ENCODE data around the gene KDM4F. TPM values are rescaled to one million over a fixed set of nuclear protein-coding genes. Genes with fewer than 3 reads are reported as not detected.

The KDM4F gene
- total and polyA plus RNA-seq, 2 donors (not counting 1 experiment from before 2014, with no cell fraction given), result not detected

DNA sequence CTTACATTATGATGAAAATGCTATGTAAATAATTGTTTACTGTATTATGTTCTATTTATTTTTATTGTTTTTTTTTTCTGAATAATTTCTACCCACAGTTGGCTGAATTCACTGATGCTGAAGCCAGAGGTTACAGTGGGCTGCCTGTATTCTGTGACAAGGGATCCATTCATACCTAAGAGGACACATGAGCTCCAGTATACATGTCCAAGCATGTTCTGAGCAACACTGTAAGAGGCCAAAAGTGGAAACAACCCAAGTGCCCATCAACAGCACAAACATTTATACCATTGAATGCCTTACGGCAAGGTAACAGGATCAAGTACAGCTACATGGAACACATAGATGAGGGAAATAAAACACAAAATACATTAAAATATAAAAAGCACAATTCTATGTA, 16.1 kb downstream of the KDM4F start:
- H3K9me3 ChIP-seq (ENCODE audit: control insufficient read depth, insufficient read depth, low read depth, low read length), result no peaks in the 10 kb centered on the region
- peaks cover 3% of the 10 kb centered on the region for H3K4me1 ChIP-seq (ENCODE audit: control insufficient read depth, extremely low read depth, insufficient read depth, low read length)
- H3K4me3 ChIP-seq (replicated peaks in 1 of 4; ENCODE audit: control extremely low read depth in 1 of 4, insufficient read depth in 1 of 4, low read depth in 3 of 4, low read length in 4 of 4), result no peak overlapping the region
- H3K9ac ChIP-seq (ENCODE audit: insufficient read depth, low read length), result no peak overlapping the region
- no peak overlapping the region for H2AFZ ChIP-seq (ENCODE audit: low read length)
- peaks cover 14% of the 10 kb centered on the region for H3K79me2 ChIP-seq (ENCODE audit: control insufficient read depth, insufficient read depth, low read length)
- DNase-seq (ENCODE audit: low read depth in 2 of 2), result no peak
- TF ChIP-seq, protein P1, sequence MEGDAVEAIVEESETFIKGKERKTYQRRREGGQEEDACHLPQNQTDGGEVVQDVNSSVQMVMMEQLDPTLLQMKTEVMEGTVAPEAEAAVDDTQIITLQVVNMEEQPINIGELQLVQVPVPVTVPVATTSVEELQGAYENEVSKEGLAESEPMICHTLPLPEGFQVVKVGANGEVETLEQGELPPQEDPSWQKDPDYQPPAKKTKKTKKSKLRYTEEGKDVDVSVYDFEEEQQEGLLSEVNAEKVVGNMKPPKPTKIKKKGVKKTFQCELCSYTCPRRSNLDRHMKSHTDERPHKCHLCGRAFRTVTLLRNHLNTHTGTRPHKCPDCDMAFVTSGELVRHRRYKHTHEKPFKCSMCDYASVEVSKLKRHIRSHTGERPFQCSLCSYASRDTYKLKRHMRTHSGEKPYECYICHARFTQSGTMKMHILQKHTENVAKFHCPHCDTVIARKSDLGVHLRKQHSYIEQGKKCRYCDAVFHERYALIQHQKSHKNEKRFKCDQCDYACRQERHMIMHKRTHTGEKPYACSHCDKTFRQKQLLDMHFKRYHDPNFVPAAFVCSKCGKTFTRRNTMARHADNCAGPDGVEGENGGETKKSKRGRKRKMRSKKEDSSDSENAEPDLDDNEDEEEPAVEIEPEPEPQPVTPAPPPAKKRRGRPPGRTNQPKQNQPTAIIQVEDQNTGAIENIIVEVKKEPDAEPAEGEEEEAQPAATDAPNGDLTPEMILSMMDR (conservative IDR thresholded peaks at IDR 0.05 in 1 of 2, IDR thresholded peaks at IDR 0.05 in 1 of 2; ENCODE audit: low read depth in 1 of 2, low read length in 2 of 2), result no peak
- no peak for TF ChIP-seq EZH2 (IDR thresholded peaks at IDR 0.05; ENCODE audit: low read length, missing control alignments)
- H3K36me3 ChIP-seq (ENCODE audit: control insufficient read depth, insufficient read depth, low read length), result no peaks in the 10 kb centered on the region
- no peaks in the 10 kb centered on the region for H4K20me1 ChIP-seq (ENCODE audit: control insufficient read depth, extremely low read depth, insufficient read depth, low read length)
- no peak overlapping the region for H3K27ac ChIP-seq (ENCODE audit: insufficient read depth, low read length)
- H3K27me3 ChIP-seq (ENCODE audit: control insufficient read depth, insufficient read depth, low read length), result peaks cover 7% of the 10 kb centered on the region
- H3K4me2 ChIP-seq (ENCODE audit: extremely low read depth, insufficient read depth, low read length), result no peak overlapping the region

DNA sequence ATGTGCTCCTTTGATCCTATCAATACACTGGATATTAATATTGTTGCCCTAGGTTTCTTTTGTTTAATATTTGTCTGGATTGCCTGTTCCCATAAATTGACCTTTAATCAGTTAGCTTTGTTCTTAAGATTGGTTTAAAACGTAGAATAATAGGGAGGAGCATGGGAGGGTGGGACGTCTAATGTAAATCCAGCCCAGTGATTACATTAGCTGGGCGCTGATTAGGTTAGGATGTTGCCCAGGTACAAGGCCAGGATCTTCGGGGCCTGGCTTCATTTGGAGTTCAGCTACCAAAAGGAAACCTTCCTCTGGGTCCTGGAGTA, 17.5 kb downstream of the KDM4F start, which contains the start of gene SRSF8:
Gene SRSF8 (plus strand): TSS at position 204 of the 323 bp plus-strand sequence. CDS start 308 bp downstream, outside the sequence.
- H3K36me3 ChIP-seq (ENCODE audit: control insufficient read depth, insufficient read depth, low read length), result no peaks in the 10 kb centered on the region
- H3K4me2 ChIP-seq (ENCODE audit: extremely low read depth, insufficient read depth, low read length), result peak within 1 kb of the TSS; percentile 79
- H3K9me3 ChIP-seq (ENCODE audit: control insufficient read depth, insufficient read depth, low read depth, low read length), result no peaks in the 10 kb centered on the region
- peak within 1 kb of the TSS; percentile 81 for H2AFZ ChIP-seq (ENCODE audit: low read length)
- no peaks in the 10 kb centered on the region for H4K20me1 ChIP-seq (ENCODE audit: control insufficient read depth, extremely low read depth, insufficient read depth, low read length)
- peak within 1 kb of the TSS; percentile 82 for H3K27ac ChIP-seq (ENCODE audit: insufficient read depth, low read length)
- H3K4me3 ChIP-seq (replicated peaks in 1 of 4; ENCODE audit: control extremely low read depth in 1 of 4, insufficient read depth in 1 of 4, low read depth in 3 of 4, low read length in 4 of 4), result peak within 1 kb of the TSS; percentile 83 to 92 (median 85)
- TF ChIP-seq, protein P1 (conservative IDR thresholded peaks at IDR 0.05 in 1 of 2, IDR thresholded peaks at IDR 0.05 in 1 of 2; ENCODE audit: low read depth in 1 of 2, low read length in 2 of 2), result no peak
- no peak for TF ChIP-seq EZH2 (IDR thresholded peaks at IDR 0.05; ENCODE audit: low read length, missing control alignments)
- no peaks in the 10 kb centered on the region for H3K27me3 ChIP-seq (ENCODE audit: control insufficient read depth, insufficient read depth, low read length)
- peaks cover 3% of the 10 kb centered on the region for H3K4me1 ChIP-seq (ENCODE audit: control insufficient read depth, extremely low read depth, insufficient read depth, low read length)
- H3K79me2 ChIP-seq (ENCODE audit: control insufficient read depth, insufficient read depth, low read length), result peaks cover 15% of the 10 kb centered on the region
- H3K9ac ChIP-seq (ENCODE audit: insufficient read depth, low read length), result peak within 1 kb of the TSS; percentile 80
- DNase-seq (ENCODE audit: low read depth in 2 of 2), result no peak

DNA sequence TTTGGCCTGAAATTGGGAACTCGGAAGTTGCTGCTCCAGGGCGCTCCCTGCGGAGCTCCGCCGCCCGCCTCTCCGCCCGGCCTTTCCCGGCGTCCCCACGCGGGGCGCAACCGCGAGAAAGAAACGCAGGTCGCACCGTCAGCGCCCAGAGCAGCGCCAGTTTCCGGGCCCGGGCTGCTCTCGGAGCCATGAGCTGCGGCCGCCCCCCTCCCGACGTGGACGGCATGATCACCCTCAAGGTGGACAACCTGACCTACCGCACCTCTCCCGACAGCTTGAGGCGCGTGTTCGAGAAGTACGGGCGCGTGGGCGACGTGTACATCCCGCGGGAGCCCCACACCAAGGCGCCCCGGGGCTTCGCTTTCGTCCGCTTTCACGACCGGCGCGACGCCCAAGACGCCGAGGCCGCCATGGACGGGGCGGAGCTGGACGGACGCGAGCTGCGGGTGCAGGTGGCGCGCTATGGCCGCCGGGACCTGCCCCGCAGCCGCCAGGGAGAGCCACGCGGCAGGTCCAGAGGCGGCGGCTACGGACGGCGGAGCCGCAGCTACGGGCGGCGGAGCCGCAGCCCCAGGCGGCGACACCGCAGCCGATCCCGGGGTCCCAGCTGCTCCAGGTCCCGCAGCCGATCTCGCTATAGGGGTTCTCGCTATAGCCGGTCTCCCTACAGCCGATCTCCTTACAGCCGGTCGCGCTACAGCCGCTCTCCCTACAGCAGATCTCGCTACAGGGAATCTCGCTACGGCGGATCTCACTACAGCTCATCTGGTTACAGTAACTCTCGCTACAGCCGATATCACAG, 18.0 kb downstream of the KDM4F start:
- Histone ChIP-seq H4K20me1 (ENCODE audit: control insufficient read depth, extremely low read depth, insufficient read depth, low read length) (no peaks in the 10 kb centered on the region), H3K27me3 (ENCODE audit: control insufficient read depth, insufficient read depth, low read length) (no peaks in the 10 kb centered on the region), H3K27ac (ENCODE audit: insufficient read depth, low read length) (peak overlapping the region; percentile 82)

More for the DNA sequence above, 18.0 kb downstream of the KDM4F start:
- H3K9me3 ChIP-seq (ENCODE audit: control insufficient read depth, insufficient read depth, low read depth, low read length), result no peaks in the 10 kb centered on the region
- H3K36me3 ChIP-seq (ENCODE audit: control insufficient read depth, insufficient read depth, low read length), result no peaks in the 10 kb centered on the region
- peak overlapping the region; percentile 83 to 92 (median 85) for H3K4me3 ChIP-seq (replicated peaks in 1 of 4; ENCODE audit: control extremely low read depth in 1 of 4, insufficient read depth in 1 of 4, low read depth in 3 of 4, low read length in 4 of 4)
- peaks cover 15% of the 10 kb centered on the region for H3K79me2 ChIP-seq (ENCODE audit: control insufficient read depth, insufficient read depth, low read length)
- H3K9ac ChIP-seq (ENCODE audit: insufficient read depth, low read length), result peak overlapping the region; percentile 80
- TF ChIP-seq, protein P1 (conservative IDR thresholded peaks at IDR 0.05 in 1 of 2, IDR thresholded peaks at IDR 0.05 in 1 of 2; ENCODE audit: low read depth in 1 of 2, low read length in 2 of 2), result peak; percentile 45 to 64
- TF ChIP-seq EZH2 (IDR thresholded peaks at IDR 0.05; ENCODE audit: low read length, missing control alignments), result no peak
- peak; percentile 76 to 77 for DNase-seq (ENCODE audit: low read depth in 2 of 2)
- peak overlapping the region; percentile 81 for H2AFZ ChIP-seq (ENCODE audit: low read length)
- H3K4me1 ChIP-seq (ENCODE audit: control insufficient read depth, extremely low read depth, insufficient read depth, low read length), result peaks cover 3% of the 10 kb centered on the region
- H3K4me2 ChIP-seq (ENCODE audit: extremely low read depth, insufficient read depth, low read length), result peak overlapping the region; percentile 79

All from fibroblast of lung (primary cell).